GM19463 (cell line): ENCODE results near the gene SLC6A3.
"Not testable (repeated sequence)": the region's sequence is repeated elsewhere in the genome, so short reads cannot be mapped to it uniquely, and the experiment has no call there.

Experiments
- ATAC-seq: cut with Tn5 transposase; IDR thresholded peaks from one replicate; pipeline ENCODE4 v1.9.1; 2021; ENCODE audit warnings: mild to moderate bottlenecking, moderate library complexity; ENCODE audit not compliant: unreplicated experiment

Gene SLC6A3

GRCh38 chr5:1423901-1424603 lies 21.2 kb downstream of the SLC6A3 start:
- no peak for ATAC-seq

GRCh38 chr5:1422522-1422921 lies 22.7 kb downstream of the SLC6A3 start:
- ATAC-seq = not testable (repeated sequence)

- ATAC-seq = no peak
Observed at GRCh38 chr5:1421521-1422341, 23.5 kb downstream of the SLC6A3 start.

- ATAC-seq = no peak
Observed at GRCh38 chr5:1420211-1421195, 24.7 kb downstream of the SLC6A3 start.

- no peak for ATAC-seq
Observed at GRCh38 chr5:1419476-1420210, 25.6 kb downstream of the SLC6A3 start.

GRCh38 chr5:1418921-1419280 lies 26.3 kb downstream of the SLC6A3 start:
- no peak for ATAC-seq

- no peak for ATAC-seq
Observed at GRCh38 chr5:1418238-1418920, 26.9 kb downstream of the SLC6A3 start.

GRCh38 chr5:1417586-1418225 lies 27.5 kb downstream of the SLC6A3 start:
- no peak for ATAC-seq

GRCh38 chr5:1416856-1417469 lies 28.3 kb downstream of the SLC6A3 start:
- ATAC-seq = no peak

- ATAC-seq = no peak
Observed at GRCh38 chr5:1415626-1416360, 29.4 kb downstream of the SLC6A3 start.

GRCh38 chr5:1415059-1415425 lies 30.2 kb downstream of the SLC6A3 start:
- ATAC-seq = no peak

- no peak for ATAC-seq
Observed at GRCh38 chr5:1414311-1415058, 30.8 kb downstream of the SLC6A3 start.

- no peak for ATAC-seq
Observed at GRCh38 chr5:1413611-1414241, 31.5 kb downstream of the SLC6A3 start.

GRCh38 chr5:1413211-1413610 lies 32.0 kb downstream of the SLC6A3 start:
- no peak for ATAC-seq

GRCh38 chr5:1412621-1413020 lies 32.6 kb downstream of the SLC6A3 start:
- ATAC-seq = no peak

GRCh38 chr5:1412163-1412562 lies 33.1 kb downstream of the SLC6A3 start:
- ATAC-seq = no peak

- no peak for ATAC-seq
Observed at GRCh38 chr5:1411099-1411498, 34.1 kb downstream of the SLC6A3 start.
